ENCODE data around the gene ANXA3.

DNA sequence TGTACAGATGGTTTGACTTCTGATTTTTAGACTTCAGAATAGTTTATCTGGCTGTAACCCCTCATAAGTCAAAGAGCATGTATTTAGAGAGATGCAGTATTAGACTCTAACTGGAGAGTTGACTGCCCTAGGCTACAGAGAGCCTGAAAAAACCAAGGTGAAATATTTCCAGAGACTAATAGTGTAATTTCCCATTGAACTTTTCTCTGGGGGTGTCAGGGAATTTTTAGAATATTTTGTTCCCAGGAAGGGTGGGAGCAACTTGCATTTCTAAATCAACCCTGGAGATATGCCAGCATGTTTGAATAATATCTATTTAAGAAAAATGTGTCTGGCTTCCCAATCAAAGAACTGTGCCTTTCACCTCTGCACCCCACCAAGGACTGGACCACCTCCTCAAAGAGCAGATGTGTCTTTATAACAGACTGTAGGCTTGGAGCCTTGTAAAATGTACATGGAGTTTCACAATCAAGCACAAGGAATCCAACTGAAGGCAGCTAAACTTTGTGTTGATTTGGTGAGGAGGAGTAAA lies 2.0 kb downstream of the ANXA3 start:
- TF ChIP-seq RELA (CRISPR knock-in tag; IDR thresholded peaks at IDR 0.05; ENCODE audit: borderline replicate concordance): no peak
- TF ChIP-seq, protein P1, sequence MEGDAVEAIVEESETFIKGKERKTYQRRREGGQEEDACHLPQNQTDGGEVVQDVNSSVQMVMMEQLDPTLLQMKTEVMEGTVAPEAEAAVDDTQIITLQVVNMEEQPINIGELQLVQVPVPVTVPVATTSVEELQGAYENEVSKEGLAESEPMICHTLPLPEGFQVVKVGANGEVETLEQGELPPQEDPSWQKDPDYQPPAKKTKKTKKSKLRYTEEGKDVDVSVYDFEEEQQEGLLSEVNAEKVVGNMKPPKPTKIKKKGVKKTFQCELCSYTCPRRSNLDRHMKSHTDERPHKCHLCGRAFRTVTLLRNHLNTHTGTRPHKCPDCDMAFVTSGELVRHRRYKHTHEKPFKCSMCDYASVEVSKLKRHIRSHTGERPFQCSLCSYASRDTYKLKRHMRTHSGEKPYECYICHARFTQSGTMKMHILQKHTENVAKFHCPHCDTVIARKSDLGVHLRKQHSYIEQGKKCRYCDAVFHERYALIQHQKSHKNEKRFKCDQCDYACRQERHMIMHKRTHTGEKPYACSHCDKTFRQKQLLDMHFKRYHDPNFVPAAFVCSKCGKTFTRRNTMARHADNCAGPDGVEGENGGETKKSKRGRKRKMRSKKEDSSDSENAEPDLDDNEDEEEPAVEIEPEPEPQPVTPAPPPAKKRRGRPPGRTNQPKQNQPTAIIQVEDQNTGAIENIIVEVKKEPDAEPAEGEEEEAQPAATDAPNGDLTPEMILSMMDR (IDR thresholded peaks at IDR 0.05): no peak
- TF ChIP-seq FOXJ3 (CRISPR knock-in tag; IDR thresholded peaks at IDR 0.05; ENCODE audit: borderline replicate concordance): no peak
- TF ChIP-seq KAT7 (CRISPR knock-in tag; IDR thresholded peaks at IDR 0.05; ENCODE audit: borderline replicate concordance): no peak
- TF ChIP-seq ZNF219 (CRISPR knock-in tag; IDR thresholded peaks at IDR 0.05; ENCODE audit: borderline replicate concordance): no peak
- no peak for TF ChIP-seq TEAD4 (CRISPR knock-in tag; IDR thresholded peaks at IDR 0.05)
- TF ChIP-seq, protein P2, sequence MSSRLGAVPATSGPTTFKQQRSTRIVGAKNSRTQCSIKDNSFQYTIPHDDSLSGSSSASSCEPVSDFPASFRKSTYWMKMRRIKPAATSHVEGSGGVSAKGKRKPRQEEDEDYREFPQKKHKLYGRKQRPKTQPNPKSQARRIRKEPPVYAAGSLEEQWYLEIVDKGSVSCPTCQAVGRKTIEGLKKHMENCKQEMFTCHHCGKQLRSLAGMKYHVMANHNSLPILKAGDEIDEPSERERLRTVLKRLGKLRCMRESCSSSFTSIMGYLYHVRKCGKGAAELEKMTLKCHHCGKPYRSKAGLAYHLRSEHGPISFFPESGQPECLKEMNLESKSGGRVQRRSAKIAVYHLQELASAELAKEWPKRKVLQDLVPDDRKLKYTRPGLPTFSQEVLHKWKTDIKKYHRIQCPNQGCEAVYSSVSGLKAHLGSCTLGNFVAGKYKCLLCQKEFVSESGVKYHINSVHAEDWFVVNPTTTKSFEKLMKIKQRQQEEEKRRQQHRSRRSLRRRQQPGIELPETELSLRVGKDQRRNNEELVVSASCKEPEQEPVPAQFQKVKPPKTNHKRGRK (CRISPR knock-in tag; IDR thresholded peaks at IDR 0.05; ENCODE audit: borderline replicate concordance): no peak
- no peak for TF ChIP-seq ELF4 (CRISPR knock-in tag; IDR thresholded peaks at IDR 0.05; ENCODE audit: low read depth)
- no peak for TF ChIP-seq FOXP1 (CRISPR knock-in tag; IDR thresholded peaks at IDR 0.05; ENCODE audit: borderline replicate concordance)
- TF ChIP-seq, protein P3, sequence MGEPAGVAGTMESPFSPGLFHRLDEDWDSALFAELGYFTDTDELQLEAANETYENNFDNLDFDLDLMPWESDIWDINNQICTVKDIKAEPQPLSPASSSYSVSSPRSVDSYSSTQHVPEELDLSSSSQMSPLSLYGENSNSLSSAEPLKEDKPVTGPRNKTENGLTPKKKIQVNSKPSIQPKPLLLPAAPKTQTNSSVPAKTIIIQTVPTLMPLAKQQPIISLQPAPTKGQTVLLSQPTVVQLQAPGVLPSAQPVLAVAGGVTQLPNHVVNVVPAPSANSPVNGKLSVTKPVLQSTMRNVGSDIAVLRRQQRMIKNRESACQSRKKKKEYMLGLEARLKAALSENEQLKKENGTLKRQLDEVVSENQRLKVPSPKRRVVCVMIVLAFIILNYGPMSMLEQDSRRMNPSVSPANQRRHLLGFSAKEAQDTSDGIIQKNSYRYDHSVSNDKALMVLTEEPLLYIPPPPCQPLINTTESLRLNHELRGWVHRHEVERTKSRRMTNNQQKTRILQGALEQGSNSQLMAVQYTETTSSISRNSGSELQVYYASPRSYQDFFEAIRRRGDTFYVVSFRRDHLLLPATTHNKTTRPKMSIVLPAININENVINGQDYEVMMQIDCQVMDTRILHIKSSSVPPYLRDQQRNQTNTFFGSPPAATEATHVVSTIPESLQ (CRISPR knock-in tag; IDR thresholded peaks at IDR 0.05): no peak
- TF ChIP-seq, protein P4, sequence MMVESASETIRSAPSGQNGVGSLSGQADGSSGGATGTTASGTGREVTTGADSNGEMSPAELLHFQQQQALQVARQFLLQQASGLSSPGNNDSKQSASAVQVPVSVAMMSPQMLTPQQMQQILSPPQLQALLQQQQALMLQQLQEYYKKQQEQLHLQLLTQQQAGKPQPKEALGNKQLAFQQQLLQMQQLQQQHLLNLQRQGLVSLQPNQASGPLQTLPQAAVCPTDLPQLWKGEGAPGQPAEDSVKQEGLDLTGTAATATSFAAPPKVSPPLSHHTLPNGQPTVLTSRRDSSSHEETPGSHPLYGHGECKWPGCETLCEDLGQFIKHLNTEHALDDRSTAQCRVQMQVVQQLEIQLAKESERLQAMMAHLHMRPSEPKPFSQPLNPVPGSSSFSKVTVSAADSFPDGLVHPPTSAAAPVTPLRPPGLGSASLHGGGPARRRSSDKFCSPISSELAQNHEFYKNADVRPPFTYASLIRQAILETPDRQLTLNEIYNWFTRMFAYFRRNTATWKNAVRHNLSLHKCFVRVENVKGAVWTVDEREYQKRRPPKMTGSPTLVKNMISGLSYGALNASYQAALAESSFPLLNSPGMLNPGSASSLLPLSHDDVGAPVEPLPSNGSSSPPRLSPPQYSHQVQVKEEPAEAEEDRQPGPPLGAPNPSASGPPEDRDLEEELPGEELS (CRISPR knock-in tag; IDR thresholded peaks at IDR 0.05): no peak
